Measurements from ENCODE around the gene SCT. TPM values are rescaled to one million over a fixed set of nuclear protein-coding genes. Genes with fewer than 3 reads are reported as not detected.

The SCT gene
- total and polyA plus RNA-seq, 11 donors = 0.81 TPM; not detected in 10

DNA sequence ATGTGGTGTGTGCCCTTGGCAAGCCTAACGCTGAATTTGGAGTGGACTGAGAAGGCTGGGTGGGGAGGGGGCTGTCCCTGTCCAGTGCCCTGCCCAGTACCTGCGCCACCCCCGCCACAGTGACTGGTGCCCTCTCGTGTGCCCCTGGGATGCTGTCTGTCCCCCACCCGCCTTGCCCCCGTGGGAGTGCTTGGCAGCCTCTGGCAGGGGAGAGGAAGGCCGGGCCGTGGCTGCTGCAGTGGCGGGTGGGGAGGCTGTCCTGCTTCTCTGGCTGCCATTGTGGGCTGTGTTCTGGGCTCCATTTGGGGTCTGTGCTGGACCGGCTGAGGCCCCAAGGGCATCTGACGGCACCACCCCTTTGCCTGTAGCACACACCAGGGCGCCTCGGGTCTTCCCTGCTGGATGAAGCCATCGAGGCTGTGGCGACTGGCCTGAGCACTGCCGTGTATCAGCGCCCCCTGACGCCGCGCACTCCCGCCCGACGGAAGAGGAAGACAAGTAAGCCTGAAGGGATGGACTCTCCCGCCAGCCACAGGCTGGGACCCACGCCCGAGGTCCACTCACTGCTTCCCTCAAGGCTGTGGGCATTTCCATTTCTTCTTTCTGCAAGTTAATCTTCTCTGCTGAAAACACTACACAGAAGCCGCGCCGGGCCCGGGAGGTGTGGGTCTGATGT lies 28.8 kb downstream of the SCT start:
- H3K27ac ChIP-seq = no peak overlapping the region
- WGBS, 4 donors = 91 to 94% (median 93%) methylated on average over 23 to 30 of the region's 30 CpGs
- H3K4me1 ChIP-seq = no peaks in the 10 kb centered on the region
- intact Hi-C loops (cut with DNase I) = no loop called here
- H3K27me3 ChIP-seq = no peaks in the 10 kb centered on the region
- peaks cover 0 to 100% (median 99%) of the 10 kb centered on the region in 9 donors for H3K36me3 ChIP-seq
- H3K4me3 ChIP-seq = no peak overlapping the region
- H3K9me3 ChIP-seq = no peaks in the 10 kb centered on the region
- DNase-seq (peak in 1 of 5 donors; percentile 44), ATAC-seq (peak in 2 of 4 donors; percentile 16 to 18)
- no peak for TF ChIP-seq POLR2A (IDR thresholded peaks at IDR 0.05)
- TF ChIP-seq, protein P1, sequence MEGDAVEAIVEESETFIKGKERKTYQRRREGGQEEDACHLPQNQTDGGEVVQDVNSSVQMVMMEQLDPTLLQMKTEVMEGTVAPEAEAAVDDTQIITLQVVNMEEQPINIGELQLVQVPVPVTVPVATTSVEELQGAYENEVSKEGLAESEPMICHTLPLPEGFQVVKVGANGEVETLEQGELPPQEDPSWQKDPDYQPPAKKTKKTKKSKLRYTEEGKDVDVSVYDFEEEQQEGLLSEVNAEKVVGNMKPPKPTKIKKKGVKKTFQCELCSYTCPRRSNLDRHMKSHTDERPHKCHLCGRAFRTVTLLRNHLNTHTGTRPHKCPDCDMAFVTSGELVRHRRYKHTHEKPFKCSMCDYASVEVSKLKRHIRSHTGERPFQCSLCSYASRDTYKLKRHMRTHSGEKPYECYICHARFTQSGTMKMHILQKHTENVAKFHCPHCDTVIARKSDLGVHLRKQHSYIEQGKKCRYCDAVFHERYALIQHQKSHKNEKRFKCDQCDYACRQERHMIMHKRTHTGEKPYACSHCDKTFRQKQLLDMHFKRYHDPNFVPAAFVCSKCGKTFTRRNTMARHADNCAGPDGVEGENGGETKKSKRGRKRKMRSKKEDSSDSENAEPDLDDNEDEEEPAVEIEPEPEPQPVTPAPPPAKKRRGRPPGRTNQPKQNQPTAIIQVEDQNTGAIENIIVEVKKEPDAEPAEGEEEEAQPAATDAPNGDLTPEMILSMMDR (IDR thresholded peaks at IDR 0.05) = no peak

DNA sequence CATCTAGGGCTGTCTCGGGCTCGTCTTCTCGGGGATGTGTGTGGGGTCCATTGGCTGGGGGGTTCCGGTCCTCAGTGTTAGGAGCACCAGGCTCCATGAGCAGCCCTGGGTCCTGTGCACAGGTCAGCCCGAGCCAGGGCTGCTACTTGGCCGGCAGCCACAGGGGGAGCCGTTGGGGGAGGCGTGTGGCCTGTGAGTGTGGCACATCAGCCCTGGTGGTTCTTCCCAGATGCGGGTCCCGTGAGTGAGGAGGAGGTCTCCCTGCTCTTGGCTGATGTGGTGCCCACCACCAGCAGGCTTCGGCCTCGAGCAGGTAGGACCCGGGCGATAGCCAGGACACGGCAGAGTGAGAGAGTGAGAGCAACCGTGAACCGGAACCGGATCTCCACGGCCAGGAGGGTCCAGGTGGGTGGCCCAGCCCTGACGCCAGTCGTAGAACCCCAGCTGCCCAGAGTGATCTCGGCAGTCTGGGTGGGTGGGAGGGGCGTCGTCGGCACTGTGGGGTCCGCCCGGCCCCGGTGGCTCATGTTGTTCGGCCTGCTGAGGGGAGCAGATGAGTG lies 29.7 kb downstream of the SCT start:
- no peak for TF ChIP-seq POLR2A (IDR thresholded peaks at IDR 0.05)
- TF ChIP-seq, protein P1 (IDR thresholded peaks at IDR 0.05) = no peak
- ATAC-seq (peak in 1 of 4 donors; percentile 5), DNase-seq (no peak)
- Histone ChIP-seq H3K4me3 (no peak overlapping the region), H3K27ac (no peak overlapping the region), H3K36me3 (peaks cover 0 to 100% (median 99%) of the 10 kb centered on the region in 9 donors), H3K9me3 (no peaks in the 10 kb centered on the region), H3K27me3 (no peaks in the 10 kb centered on the region), H3K4me1 (no peaks in the 10 kb centered on the region)
- WGBS, 4 donors = 89 to 95% (median 90%) methylated on average over 19 to 29 of the region's 29 CpGs
- intact Hi-C loops (cut with DNase I) = no loop called here

GRCh38 chr11:596374-596773 lies 30.6 kb downstream of the SCT start:
- intact Hi-C loops (cut with DNase I) = no loop called here
- ATAC-seq = no peak
- 73 to 90% (median 88%) methylated on average over 10 of the region's 10 CpGs for WGBS, 4 donors

DNA sequence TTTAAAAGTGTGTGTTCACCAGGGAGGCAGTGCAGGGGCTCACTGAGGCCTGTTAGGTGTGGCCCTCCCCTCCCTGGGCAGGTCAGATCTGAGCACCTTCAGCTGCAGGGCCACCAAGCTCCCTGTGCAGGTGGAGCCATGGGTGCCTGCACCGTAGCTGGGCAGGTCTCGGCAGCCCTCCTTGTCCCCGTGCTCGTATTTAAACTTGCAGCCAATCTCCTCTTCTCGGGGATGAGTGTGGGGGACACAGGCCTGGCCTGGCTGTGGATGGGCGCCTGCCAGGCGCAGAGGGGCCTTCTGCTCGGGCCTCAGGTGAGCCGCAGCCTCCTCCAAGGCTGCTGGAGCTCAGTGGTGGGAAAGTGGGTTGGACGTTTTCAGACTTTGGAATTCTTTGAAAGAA lies 31.6 kb downstream of the SCT start:
- H3K9me3 ChIP-seq = no peaks in the 10 kb centered on the region
- no peak overlapping the region for H3K4me3 ChIP-seq
- H3K4me1 ChIP-seq = no peaks in the 10 kb centered on the region
- intact Hi-C loops (cut with DNase I) = no loop called here
- ATAC-seq (no peak), DNase-seq (no peak)
- no peaks in the 10 kb centered on the region for H3K27me3 ChIP-seq
- H3K27ac ChIP-seq = no peak overlapping the region
- no peak for TF ChIP-seq POLR2A (IDR thresholded peaks at IDR 0.05)
- TF ChIP-seq, protein P1 (IDR thresholded peaks at IDR 0.05) = no peak
- H3K36me3 ChIP-seq = peaks cover 0 to 100% (median 97%) of the 10 kb centered on the region in 9 donors
- 89 to 94% (median 92%) methylated on average over 8 to 10 of the region's 10 CpGs for WGBS, 4 donors

More at GRCh38 chr11:596374-596773, 30.6 kb downstream of the SCT start:
- Histone ChIP-seq H3K4me3 (no peak overlapping the region), H3K27ac (no peak overlapping the region), H3K36me3 (peaks cover 0 to 100% (median 97%) of the 10 kb centered on the region in 9 donors), H3K9me3 (no peaks in the 10 kb centered on the region), H3K4me1 (no peaks in the 10 kb centered on the region), H3K27me3 (no peaks in the 10 kb centered on the region)
- DNase-seq = no peak
- TF ChIP-seq, protein P1 (IDR thresholded peaks at IDR 0.05) = no peak
- no peak for TF ChIP-seq POLR2A (IDR thresholded peaks at IDR 0.05)
